Coronary artery (tissue), 2 donors: ENCODE results near the gene GRIN2A.
A peak's percentile ranks its signal among the peaks of the same experiment; 100 is the strongest.

Source experiments
- DNase-seq: peaks from one replicate; pipeline ENCODE4 v3.0.0-alpha.2; 2017; ENCODE audit warnings: low spot score
- H3K27ac ChIP-seq, 2 donors: fragments of 200-600 bp; sonication (generic); one replicate each; pipeline ENCODE4 v1.5.1; 2016 to 2019
- H3K4me3 ChIP-seq: fragments of 200-600 bp; sonication (generic); 2 replicates; pipeline ENCODE4 v1.5.1; 2016; ENCODE audit warnings: mild to moderate bottlenecking, moderate library complexity
- CTCF ChIP-seq: fragments of 200-600 bp; sonication (generic); IDR thresholded peaks from one replicate; pipeline ENCODE4 v1.5.1; 2019; ENCODE audit warnings: antibody characterized with exemption

Gene GRIN2A

GRCh38 chr16:9957433-9957832 lies 224.8 kb downstream of the GRIN2A start:
- no peak for DNase-seq
- no peak for TF ChIP-seq CTCF
- Histone ChIP-seq H3K27ac (no peak overlapping the region), H3K4me3 (no peak overlapping the region)

- TF ChIP-seq CTCF: no peak
- Histone ChIP-seq H3K4me3 (no peak overlapping the region), H3K27ac (no peak overlapping the region)
- DNase-seq: no peak
These were observed 225.2 kb downstream of the GRIN2A start for GRCh38 chr16:9957002-9957401.

GRCh38 chr16:9955677-9956076 lies 226.6 kb downstream of the GRIN2A start:
- DNase-seq: no peak
- TF ChIP-seq CTCF: no peak
- no peak overlapping the region for H3K4me3 ChIP-seq
- H3K27ac ChIP-seq: no peak overlapping the region

- Histone ChIP-seq H3K27ac (no peak overlapping the region), H3K4me3 (peak overlapping the region; percentile 35)
- no peak for DNase-seq
- TF ChIP-seq CTCF: no peak
These were observed 228.2 kb downstream of the GRIN2A start for GRCh38 chr16:9953908-9954570.

GRCh38 chr16:9950658-9951057 lies 231.6 kb downstream of the GRIN2A start:
- no peak for TF ChIP-seq CTCF
- Histone ChIP-seq H3K4me3 (no peak overlapping the region), H3K27ac (no peak overlapping the region)
- DNase-seq: no peak

GRCh38 chr16:9949396-9949795 lies 232.8 kb downstream of the GRIN2A start:
- Histone ChIP-seq H3K4me3 (no peak overlapping the region), H3K27ac (no peak overlapping the region)
- TF ChIP-seq CTCF: no peak
- no peak for DNase-seq

- DNase-seq: no peak
- Histone ChIP-seq H3K27ac (no peak overlapping the region), H3K4me3 (no peak overlapping the region)
- TF ChIP-seq CTCF: no peak
These were observed 233.3 kb downstream of the GRIN2A start for GRCh38 chr16:9948933-9949332.
